Type B pancreatic cell (in vitro differentiated cells): ENCODE measurements around the gene DUSP28. TPM values are rescaled to one million over a fixed set of nuclear protein-coding genes. Genes with fewer than 3 reads are reported as not detected.
"Not testable (repeated sequence)": the region's sequence is repeated elsewhere in the genome, so short reads cannot be mapped to it uniquely, and the experiment has no call there.

Experiments used
- DNase-seq: peaks from one replicate; pipeline ENCODE4 v3.0.0; 2021; ENCODE audit warnings: mixed read lengths; ENCODE audit not compliant: unreplicated experiment; ENCODE audit errors: extremely low spot score
- H3K27ac Mint-ChIP-seq: 2 replicates; pipeline ENCODE4 v1.8.0; 2021; ENCODE audit warnings: mild to moderate bottlenecking, mixed read lengths
- H3K27me3 Mint-ChIP-seq: 2 replicates; pipeline ENCODE4 v1.8.0; 2021; ENCODE audit warnings: mixed read lengths
- H3K36me3 Mint-ChIP-seq: 2 replicates; pipeline ENCODE4 v1.8.0; 2021; ENCODE audit warnings: mixed read lengths
- H3K4me1 Mint-ChIP-seq: one replicate; pipeline ENCODE4 v1.8.0; 2021; ENCODE audit warnings: mixed read lengths; ENCODE audit not compliant: unreplicated experiment
- H3K4me3 Mint-ChIP-seq: 2 replicates; pipeline ENCODE4 v1.8.0; 2021; ENCODE audit warnings: mild to moderate bottlenecking, mixed read lengths
- H3K9me3 Mint-ChIP-seq: 2 replicates; pipeline ENCODE4 v1.8.0; 2021; ENCODE audit warnings: mixed read lengths
- total RNA-seq: library from RNA; stranded (reverse); gene quantifications from 2 replicates; pipeline ENCODE4 v1.2.1, GENCODE V29; 2021; ENCODE audit warnings: low replicate concordance
- TF ChIP-seq, protein P1 (sequence below): fragments of 200-600 bp; sonication (generic); conservative IDR thresholded peaks from 2 replicates; pipeline ENCODE4 v1.5.0; 2021; ENCODE audit warnings: antibody characterized with exemption, mild to moderate bottlenecking

Gene DUSP28
- total RNA-seq, 1 donor from 2014 or later = 4.3 TPM

DNA sequence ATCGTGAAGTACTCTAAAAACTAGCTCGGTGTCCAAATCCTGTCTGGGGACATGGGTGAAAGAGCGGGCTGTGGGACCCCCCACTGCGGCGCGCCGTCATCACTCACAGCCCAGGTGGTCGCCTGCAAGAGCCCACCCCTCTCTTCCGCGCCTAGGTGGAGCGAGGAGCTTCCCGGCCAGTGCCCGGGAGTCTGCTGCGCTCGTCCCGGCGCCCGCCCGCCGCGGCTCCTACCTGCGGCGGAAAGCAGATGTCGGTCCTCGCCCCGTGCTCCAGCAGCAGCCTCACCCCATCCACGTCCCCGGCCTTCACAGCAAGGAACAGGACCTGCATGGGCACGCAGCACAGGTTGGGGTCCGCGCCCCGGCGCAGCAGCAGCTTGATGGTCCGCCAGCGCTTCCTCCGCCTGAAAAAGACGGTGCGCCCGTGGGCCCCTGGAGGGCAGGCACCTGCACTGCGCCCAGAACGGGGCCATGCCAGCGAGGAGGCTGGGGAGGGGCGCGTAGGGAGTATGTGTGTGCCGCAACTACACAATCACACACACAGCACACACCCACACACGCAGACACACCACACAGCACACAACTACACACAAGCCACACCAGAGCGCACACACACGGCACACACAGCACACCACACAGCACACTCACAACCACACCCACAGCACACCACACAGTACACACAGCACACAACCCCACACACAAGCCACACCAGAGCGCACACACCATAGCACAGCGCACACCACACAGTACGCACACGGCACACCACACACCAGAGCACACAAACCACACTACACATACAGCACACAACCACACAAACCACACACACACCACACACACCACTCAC, 39.8 kb upstream of the DUSP28 start:
- peak; percentile 67 for DNase-seq
- H3K36me3 Mint-ChIP-seq = peaks cover 25% of the 10 kb centered on the region
- H3K4me1 Mint-ChIP-seq = peaks cover 8% of the 10 kb centered on the region

DNA sequence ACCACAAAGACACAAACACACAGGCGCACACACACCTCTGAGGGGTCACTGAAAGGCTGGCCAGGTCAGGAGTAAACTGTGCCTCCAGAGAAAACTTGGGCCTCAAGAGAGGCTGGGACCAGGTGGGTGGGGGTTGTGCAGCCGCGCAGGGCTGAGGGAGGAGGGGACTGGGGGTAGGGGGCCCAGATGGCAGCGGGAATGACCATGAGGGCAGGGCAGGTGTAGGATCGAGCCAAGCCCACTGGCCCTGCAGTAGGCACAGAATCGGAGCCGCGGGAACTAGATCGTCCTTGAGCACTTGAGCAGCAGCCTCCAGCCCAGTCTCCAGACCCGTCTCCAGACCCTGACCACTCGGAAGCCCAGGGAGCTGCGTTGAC, 39.2 kb upstream of the DUSP28 start:
- no peak overlapping the region for H3K27ac Mint-ChIP-seq
- peak; percentile 60 for DNase-seq
- no peak overlapping the region for H3K4me3 Mint-ChIP-seq
- H3K9me3 Mint-ChIP-seq = no peaks in the 10 kb centered on the region
- H3K36me3 Mint-ChIP-seq = peaks cover 25% of the 10 kb centered on the region
- peaks cover 7% of the 10 kb centered on the region for H3K27me3 Mint-ChIP-seq
- H3K4me1 Mint-ChIP-seq = peaks cover 8% of the 10 kb centered on the region
- TF ChIP-seq, protein P1, sequence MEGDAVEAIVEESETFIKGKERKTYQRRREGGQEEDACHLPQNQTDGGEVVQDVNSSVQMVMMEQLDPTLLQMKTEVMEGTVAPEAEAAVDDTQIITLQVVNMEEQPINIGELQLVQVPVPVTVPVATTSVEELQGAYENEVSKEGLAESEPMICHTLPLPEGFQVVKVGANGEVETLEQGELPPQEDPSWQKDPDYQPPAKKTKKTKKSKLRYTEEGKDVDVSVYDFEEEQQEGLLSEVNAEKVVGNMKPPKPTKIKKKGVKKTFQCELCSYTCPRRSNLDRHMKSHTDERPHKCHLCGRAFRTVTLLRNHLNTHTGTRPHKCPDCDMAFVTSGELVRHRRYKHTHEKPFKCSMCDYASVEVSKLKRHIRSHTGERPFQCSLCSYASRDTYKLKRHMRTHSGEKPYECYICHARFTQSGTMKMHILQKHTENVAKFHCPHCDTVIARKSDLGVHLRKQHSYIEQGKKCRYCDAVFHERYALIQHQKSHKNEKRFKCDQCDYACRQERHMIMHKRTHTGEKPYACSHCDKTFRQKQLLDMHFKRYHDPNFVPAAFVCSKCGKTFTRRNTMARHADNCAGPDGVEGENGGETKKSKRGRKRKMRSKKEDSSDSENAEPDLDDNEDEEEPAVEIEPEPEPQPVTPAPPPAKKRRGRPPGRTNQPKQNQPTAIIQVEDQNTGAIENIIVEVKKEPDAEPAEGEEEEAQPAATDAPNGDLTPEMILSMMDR = no peak

More for the DNA sequence above, 39.8 kb upstream of the DUSP28 start:
- Mint-ChIP-seq H3K27me3 (peaks cover 7% of the 10 kb centered on the region), H3K9me3 (no peaks in the 10 kb centered on the region), H3K27ac (no peak overlapping the region), H3K4me3 (peak overlapping the region; percentile 45)
- TF ChIP-seq, protein P1 = no peak

DNA sequence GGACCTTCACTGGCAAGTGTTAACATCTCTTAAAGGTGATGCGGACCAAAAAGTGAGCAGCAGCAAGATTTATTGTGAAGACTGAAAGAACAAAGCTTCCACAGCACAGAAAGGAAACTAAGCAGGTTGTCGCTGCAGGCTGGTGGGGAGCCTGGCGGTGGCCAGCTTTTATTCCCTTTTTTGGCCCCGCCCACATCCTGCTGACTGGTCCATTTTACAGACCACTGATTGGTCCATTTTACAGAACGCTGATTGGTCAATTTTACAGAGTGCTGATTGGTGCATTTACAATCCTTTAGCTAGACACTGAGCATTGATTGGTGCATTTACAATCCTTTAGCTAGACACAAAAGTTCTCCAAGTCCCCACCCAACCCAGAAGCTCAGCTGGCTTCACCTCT, 38.3 kb upstream of the DUSP28 start:
- not testable (repeated sequence) for H3K27me3 Mint-ChIP-seq, H3K9me3 Mint-ChIP-seq, H3K27ac Mint-ChIP-seq, H3K4me3 Mint-ChIP-seq, H3K4me1 Mint-ChIP-seq
- H3K36me3 Mint-ChIP-seq = peaks cover 31% of the 10 kb centered on the region
- DNase-seq = peak; percentile 22

DNA sequence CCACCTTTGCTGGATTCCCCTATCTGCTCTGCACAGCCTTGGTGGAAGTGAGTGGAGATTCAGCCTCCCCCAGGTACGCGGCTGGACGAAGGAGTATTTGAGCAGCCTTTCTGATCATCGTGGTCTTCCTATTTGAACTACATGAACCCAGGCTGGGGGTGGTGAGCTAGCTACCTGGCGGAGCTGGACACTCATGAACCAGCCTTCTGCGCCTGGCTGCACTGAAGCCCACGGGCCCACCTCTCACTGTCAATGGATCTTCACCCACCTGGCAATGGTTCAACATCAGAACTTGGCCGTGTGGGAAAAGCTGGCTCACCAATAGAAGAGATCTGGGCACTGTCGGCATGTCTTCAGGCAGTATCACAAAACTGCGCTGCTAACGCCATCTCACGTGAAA, 37.8 kb upstream of the DUSP28 start:
- Mint-ChIP-seq H3K27me3 (peaks cover 7% of the 10 kb centered on the region), H3K36me3 (peaks cover 36% of the 10 kb centered on the region), H3K4me1 (peaks cover 8% of the 10 kb centered on the region), H3K27ac (no peak overlapping the region), H3K4me3 (no peak overlapping the region), H3K9me3 (peaks cover 9% of the 10 kb centered on the region)
- TF ChIP-seq, protein P1 = no peak
- DNase-seq = peak; percentile 45

DNA sequence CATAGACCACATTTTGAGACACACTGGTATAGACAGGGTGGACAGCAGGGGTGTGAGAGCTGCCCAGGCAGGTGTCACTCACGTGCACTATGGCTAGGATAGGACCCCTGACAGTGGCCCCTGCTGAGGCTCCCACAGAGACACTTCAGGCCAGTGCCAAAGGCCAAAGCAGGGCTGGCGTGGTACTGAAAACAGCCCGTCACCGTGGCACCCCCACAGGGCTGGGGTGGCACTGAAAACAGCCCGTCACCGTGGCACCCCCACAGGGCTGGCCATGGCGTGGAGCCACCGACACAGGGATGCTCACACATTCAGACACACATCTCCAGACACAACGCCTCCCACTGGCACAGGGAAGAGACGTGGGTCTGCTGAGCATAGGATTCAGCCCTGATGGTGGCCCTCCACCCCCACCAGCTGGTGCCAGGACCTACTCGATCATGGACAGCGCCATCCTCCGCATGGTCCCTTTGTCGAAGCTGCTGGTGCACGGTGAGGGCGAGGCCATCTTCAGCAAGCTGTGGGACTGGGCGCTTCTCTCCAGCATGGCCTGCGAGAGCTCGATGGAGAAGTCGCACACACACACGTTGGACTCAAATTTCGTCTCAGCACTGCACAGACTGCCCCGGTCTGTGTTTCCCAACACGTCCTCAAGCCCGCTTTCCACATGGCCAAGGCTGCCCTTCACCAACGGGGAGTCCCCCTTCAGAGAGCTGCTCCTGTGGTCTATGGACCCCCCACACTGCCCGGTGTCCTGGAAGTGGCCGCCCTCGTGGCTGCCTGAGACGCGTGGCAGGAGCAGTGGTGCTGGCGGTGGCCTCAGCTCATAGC, 36.5 kb upstream of the DUSP28 start:
- H3K4me3 Mint-ChIP-seq = no peak overlapping the region
- TF ChIP-seq, protein P1 = no peak
- H3K4me1 Mint-ChIP-seq = peaks cover 8% of the 10 kb centered on the region
- no peak overlapping the region for H3K27ac Mint-ChIP-seq
- H3K36me3 Mint-ChIP-seq = peaks cover 38% of the 10 kb centered on the region
- DNase-seq = peak; percentile 62
- H3K9me3 Mint-ChIP-seq = peaks cover 9% of the 10 kb centered on the region
- H3K27me3 Mint-ChIP-seq = peaks cover 7% of the 10 kb centered on the region
